LHCN-M2 (cell line): Measurements from ENCODE around the gene ARHGAP28. TPM values are rescaled to one million over a fixed set of nuclear protein-coding genes. Genes with fewer than 3 reads are reported as not detected.

ENCODE experiments used
- DNase-seq: peaks from one replicate; pipeline ENCODE4 v3.0.0-alpha.2; 2012; ENCODE audit warnings: low read depth
- total RNA-seq: library from RNA; depleted of rRNA; stranded (reverse); fragments of >200 nt; gene quantifications from 2 replicates; pipeline ENCODE4 v1.2.3, GENCODE V29; 2014

ARHGAP28 gene
- total RNA-seq, 1 experiment from 2014 or later, result 15.5 TPM

- peak; percentile 98 for DNase-seq
Observed at GRCh38 chr18:6731222-6731596, 1.7 kb downstream of the ARHGAP28 start.

GRCh38 chr18:6732952-6733351, 3.4 kb downstream of the ARHGAP28 start:
- DNase-seq, result no peak

GRCh38 chr18:6733758-6734157, 4.2 kb downstream of the ARHGAP28 start:
- DNase-seq, result no peak

GRCh38 chr18:6734726-6735430, 5.4 kb downstream of the ARHGAP28 start:
- no peak for DNase-seq

GRCh38 chr18:6737833-6738232, 8.3 kb downstream of the ARHGAP28 start:
- DNase-seq, result no peak

GRCh38 chr18:6738622-6739021, 9.1 kb downstream of the ARHGAP28 start:
- DNase-seq, result no peak

- DNase-seq, result peak; percentile 99
Observed at GRCh38 chr18:6741232-6741663, 11.7 kb downstream of the ARHGAP28 start.

GRCh38 chr18:6741786-6742185, 12.3 kb downstream of the ARHGAP28 start:
- DNase-seq, result no peak

- DNase-seq, result no peak
Observed at GRCh38 chr18:6743999-6744398, 14.5 kb downstream of the ARHGAP28 start.

GRCh38 chr18:6744816-6745455, 15.4 kb downstream of the ARHGAP28 start:
- DNase-seq, result no peak

GRCh38 chr18:6745504-6746031, 16.1 kb downstream of the ARHGAP28 start:
- DNase-seq, result peak; percentile 52

GRCh38 chr18:6746386-6746960, 17.0 kb downstream of the ARHGAP28 start:
- peak; percentile 90 for DNase-seq

GRCh38 chr18:6747646-6748045, 18.1 kb downstream of the ARHGAP28 start:
- peak; percentile 92 for DNase-seq

- no peak for DNase-seq
Observed at GRCh38 chr18:6748241-6748640, 18.7 kb downstream of the ARHGAP28 start.

- no peak for DNase-seq
Observed at GRCh38 chr18:6750411-6750810, 20.9 kb downstream of the ARHGAP28 start.

GRCh38 chr18:6751222-6751621, 21.7 kb downstream of the ARHGAP28 start:
- DNase-seq, result no peak

GRCh38 chr18:6752202-6752860, 22.8 kb downstream of the ARHGAP28 start:
- DNase-seq, result peak; percentile 74

- no peak for DNase-seq
Observed at GRCh38 chr18:6755107-6755506, 25.6 kb downstream of the ARHGAP28 start.

- peak; percentile 66 for DNase-seq
Observed at GRCh38 chr18:6757931-6758330, 28.4 kb downstream of the ARHGAP28 start.

GRCh38 chr18:6759579-6759978, 30.1 kb downstream of the ARHGAP28 start:
- no peak for DNase-seq

GRCh38 chr18:6763524-6763923, 34.0 kb downstream of the ARHGAP28 start:
- no peak for DNase-seq

GRCh38 chr18:6764382-6764781, 34.9 kb downstream of the ARHGAP28 start:
- no peak for DNase-seq
